GM10266 (cell line): Measurements from ENCODE around the gene EIPR1.

ENCODE experiments used
- DNase-seq: peaks from one replicate; pipeline ENCODE4 v3.0.0; 2012; ENCODE audit errors: extremely low spot score
- TF ChIP-seq, protein P1 (sequence below): IDR thresholded peaks from 2 replicates; pipeline ENCODE4 v1.5.1; 2012; ENCODE audit warnings: mild to moderate bottlenecking, low read depth; ENCODE audit not compliant: control insufficient read depth, insufficient read depth; ENCODE audit errors: missing control alignments

Gene EIPR1

DNA sequence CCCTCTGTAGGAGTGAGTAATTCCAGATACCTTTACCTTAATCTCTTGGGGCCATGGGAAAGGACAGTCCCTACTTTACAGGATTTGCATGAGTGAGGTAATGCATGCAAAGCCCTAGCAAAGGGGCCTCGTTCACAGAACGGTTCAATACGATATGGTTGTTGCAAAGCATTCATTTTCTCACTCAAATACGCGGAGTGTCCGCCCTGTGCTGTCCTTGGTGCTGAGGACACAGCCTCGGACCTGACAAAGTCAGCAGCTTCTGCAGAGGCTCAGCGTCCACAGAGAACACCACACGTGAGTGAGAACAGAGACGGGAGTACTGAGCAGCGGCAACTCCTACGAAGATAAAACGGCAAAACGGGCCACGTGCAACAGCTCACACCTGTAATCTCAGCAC lies 125.7 kb downstream of the EIPR1 start:
- TF ChIP-seq, protein P1, sequence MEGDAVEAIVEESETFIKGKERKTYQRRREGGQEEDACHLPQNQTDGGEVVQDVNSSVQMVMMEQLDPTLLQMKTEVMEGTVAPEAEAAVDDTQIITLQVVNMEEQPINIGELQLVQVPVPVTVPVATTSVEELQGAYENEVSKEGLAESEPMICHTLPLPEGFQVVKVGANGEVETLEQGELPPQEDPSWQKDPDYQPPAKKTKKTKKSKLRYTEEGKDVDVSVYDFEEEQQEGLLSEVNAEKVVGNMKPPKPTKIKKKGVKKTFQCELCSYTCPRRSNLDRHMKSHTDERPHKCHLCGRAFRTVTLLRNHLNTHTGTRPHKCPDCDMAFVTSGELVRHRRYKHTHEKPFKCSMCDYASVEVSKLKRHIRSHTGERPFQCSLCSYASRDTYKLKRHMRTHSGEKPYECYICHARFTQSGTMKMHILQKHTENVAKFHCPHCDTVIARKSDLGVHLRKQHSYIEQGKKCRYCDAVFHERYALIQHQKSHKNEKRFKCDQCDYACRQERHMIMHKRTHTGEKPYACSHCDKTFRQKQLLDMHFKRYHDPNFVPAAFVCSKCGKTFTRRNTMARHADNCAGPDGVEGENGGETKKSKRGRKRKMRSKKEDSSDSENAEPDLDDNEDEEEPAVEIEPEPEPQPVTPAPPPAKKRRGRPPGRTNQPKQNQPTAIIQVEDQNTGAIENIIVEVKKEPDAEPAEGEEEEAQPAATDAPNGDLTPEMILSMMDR: no peak
- no peak for DNase-seq

DNA sequence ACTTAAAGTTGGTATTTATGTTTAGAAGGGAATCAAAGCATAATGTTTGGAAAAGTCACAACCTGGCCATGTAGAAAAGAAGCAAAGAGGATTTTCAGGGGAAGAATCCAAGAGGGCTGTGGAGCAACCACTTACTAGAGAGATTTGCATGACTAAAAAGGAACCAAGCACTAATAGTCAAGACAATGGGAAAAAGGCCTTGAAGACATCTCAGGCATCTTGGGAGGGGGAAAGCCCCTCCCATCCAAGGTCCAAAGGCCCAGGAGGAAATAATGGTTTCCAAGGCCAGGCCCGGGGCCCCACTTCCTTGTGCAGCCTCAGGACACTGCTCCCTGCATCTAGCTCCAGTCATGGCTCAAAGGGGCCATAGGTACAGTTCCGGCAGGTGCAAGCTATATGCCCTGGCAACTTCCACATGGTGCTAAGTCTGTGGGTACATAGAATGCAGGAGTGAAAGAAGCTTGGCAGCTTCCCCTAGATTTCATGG lies 128.1 kb downstream of the EIPR1 start:
- TF ChIP-seq, protein P1: no peak
- DNase-seq: no peak

DNA sequence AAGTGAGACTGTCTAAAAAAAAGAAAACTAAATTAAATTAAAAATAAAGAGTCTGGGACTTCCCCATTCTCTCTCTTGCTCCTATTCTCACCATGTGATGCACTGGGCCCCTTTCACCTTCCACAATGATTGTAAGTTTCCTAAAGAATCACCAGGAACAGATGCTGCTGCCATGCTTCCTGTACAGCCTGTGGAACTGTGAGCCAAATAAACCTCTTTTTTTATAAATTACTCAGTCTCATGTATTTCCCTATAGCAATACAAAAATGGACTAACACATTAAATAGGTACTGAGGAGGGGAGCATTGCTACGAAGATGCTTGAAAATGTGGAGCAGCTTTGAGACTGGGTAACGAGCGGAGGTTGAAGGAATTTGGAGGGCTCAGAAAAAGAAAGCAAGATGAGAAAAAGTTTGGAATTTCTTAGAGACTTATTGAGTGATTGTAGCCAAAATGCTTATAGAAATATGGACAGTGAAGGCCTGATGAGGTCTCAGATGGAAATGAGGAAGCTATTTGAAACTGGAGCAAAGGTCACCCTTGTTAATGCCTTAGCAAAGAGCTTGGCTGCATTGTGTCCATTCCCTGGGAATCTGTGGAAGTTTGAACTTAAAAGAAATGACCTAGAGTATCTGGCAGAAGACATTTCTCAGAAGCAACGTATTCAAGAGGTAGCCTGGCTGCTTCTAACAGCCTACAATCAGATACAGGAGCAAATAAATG lies 128.7 kb downstream of the EIPR1 start:
- no peak for DNase-seq
- TF ChIP-seq, protein P1: no peak

DNA sequence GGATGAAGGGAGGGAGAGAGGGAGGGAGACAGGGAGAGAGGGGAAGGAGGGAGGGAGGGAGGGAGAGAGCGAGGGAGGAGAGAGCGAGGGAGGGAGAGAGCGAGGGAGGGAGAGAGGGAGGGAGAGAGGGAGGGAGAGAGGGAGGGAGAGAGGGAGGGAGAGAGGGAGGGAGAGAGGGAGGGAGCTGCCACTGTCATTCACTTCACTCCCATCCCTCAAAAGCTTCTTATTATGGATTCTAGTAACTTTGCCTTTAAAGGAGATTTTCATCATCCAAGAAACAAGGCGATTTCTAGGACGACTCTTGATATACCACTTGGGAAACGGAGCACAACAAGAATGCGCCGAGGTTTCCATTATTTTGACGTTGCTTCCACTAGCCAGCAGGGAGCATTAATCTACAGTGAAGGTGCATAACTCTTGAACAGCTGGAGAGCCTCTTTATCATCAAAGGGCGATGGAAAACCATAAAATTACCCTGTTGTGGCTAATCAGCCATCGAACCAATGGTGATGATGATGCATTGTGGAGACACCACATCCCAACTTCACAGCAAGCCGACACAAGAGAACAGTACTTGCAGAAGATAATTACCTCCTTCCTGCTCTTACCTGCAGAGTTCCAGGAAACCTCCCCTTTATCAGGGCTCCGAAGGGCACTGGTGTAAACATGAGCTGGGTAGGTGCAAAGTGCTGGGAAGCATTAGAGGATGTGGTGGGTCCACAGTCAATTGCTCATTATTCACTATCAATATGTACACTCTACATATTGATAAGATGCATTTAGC lies 130.5 kb downstream of the EIPR1 start:
- TF ChIP-seq, protein P1: no peak
- no peak for DNase-seq

DNA sequence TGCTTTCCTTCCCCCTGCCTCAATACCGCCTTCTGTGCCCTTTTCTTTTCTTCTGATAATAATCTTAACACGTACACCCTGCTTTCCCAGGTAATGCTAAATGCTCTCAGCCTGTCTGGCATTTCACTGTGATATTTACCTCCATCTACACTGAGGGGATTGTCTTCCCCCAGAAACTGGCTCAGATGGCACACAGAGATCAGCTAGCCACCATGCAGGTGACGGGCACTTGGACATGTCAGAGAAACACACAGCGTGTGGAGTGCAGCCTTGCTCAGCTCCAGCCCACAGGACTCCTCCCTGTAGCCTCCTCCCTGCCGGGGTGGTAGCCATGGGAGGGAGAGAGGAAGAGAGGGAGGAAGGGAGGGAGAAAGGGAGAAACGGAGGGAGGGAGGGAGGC lies 131.2 kb downstream of the EIPR1 start:
- DNase-seq: no peak
- TF ChIP-seq, protein P1: no peak

DNA sequence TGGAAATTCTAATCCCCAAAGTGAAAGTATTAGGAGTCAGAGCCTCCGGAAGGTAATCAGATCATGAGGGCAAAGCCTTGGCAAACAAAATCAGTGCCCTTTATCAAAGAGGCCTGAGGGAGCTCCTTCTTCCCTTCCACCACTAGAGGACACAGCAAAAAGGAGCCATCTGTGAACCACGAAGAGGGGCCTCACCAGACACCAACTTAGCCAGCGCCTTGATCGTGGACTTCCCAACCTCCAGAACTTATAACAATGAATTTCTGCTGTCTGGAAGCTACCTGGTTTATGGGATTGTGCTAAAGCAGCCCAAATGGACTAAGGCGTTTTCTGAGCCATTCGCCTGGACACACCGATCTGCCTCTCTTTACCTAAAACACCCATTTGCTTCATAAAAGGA lies 133.1 kb downstream of the EIPR1 start:
- no peak for DNase-seq
- TF ChIP-seq, protein P1: no peak

DNA sequence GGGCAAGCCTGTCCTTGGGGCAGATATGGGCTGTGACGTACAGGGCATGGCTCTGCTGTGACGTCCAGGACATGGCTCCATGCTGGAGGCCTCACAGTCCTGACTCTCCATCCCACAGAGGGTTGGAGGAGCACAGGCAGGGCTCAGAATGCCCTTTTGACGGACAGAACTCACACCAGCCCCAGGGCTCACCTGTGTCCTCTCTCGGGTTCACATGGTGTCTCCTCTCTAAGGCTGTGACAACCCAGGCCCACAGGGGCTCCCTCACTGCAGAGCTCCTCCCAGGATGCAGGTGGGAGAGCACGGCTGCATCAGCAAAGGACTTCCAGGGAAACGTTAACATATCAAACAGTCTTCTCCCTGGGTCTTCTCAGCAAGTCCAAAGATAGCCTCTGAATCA lies 133.8 kb downstream of the EIPR1 start:
- DNase-seq: no peak
- TF ChIP-seq, protein P1: no peak
